ENCODE data around the gene LRRTM1. TPM values are rescaled to one million over a fixed set of nuclear protein-coding genes. Genes with fewer than 3 reads are reported as not detected.

LRRTM1 gene
- total and polyA plus RNA-seq, 2 experiments from 2014 or later = 12.6 to 17.4 TPM

DNA sequence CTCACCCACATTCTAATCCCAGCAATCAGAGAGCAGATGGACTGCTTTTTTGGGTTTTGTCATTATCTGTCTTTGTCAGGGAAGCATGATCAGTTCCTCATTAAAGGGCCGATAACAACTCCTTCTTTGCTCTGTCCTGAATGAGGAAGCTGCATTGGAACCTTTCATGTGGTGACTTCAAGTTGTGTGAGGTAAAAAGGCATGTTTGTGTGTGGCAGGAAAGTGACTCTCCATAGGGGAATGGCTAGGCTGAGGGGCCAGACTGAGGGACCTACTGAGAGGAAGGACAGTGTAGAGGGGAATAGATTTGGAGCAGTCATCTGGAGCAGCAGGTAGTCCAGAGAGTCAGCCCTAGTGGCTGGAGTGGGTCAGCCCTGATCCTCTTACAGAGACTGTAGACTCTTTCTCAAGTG is 23.6 kb upstream of the LRRTM1 start:
- peak in 1 of 2 donors; percentile 13 for DNase-seq (ENCODE audit: low read depth in 1 of 2, low spot score in 1 of 2)
- Histone ChIP-seq H3K27me3 (no peaks in the 10 kb centered on the region), H3K4me1 (ENCODE audit: low read depth) (peaks cover 15% of the 10 kb centered on the region), H3K27ac (no peak overlapping the region), H3K9me3 (ENCODE audit: low read depth) (no peaks in the 10 kb centered on the region), H3K36me3 (no peaks in the 10 kb centered on the region), H3K4me3 (no peak overlapping the region)
- TF ChIP-seq, protein P1, sequence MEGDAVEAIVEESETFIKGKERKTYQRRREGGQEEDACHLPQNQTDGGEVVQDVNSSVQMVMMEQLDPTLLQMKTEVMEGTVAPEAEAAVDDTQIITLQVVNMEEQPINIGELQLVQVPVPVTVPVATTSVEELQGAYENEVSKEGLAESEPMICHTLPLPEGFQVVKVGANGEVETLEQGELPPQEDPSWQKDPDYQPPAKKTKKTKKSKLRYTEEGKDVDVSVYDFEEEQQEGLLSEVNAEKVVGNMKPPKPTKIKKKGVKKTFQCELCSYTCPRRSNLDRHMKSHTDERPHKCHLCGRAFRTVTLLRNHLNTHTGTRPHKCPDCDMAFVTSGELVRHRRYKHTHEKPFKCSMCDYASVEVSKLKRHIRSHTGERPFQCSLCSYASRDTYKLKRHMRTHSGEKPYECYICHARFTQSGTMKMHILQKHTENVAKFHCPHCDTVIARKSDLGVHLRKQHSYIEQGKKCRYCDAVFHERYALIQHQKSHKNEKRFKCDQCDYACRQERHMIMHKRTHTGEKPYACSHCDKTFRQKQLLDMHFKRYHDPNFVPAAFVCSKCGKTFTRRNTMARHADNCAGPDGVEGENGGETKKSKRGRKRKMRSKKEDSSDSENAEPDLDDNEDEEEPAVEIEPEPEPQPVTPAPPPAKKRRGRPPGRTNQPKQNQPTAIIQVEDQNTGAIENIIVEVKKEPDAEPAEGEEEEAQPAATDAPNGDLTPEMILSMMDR (IDR thresholded peaks at IDR 0.05; ENCODE audit: low read depth, low read length) = no peak

GRCh38 chr2:80326861-80327260 is 22.3 kb upstream of the LRRTM1 start:
- TF ChIP-seq, protein P1 (IDR thresholded peaks at IDR 0.05; ENCODE audit: low read depth, low read length) = no peak
- Histone ChIP-seq H3K36me3 (no peaks in the 10 kb centered on the region), H3K4me3 (no peak overlapping the region), H3K9me3 (ENCODE audit: low read depth) (no peaks in the 10 kb centered on the region), H3K27ac (no peak overlapping the region), H3K4me1 (ENCODE audit: low read depth) (peaks cover 15% of the 10 kb centered on the region), H3K27me3 (no peaks in the 10 kb centered on the region)
- no peak for DNase-seq (ENCODE audit: low read depth in 1 of 2, low spot score in 1 of 2)

GRCh38 chr2:80326214-80326613 is 21.7 kb upstream of the LRRTM1 start:
- peak; percentile 25 to 64 for DNase-seq (ENCODE audit: low read depth in 1 of 2, low spot score in 1 of 2)

GRCh38 chr2:80324525-80324924 is 20.0 kb upstream of the LRRTM1 start:
- DNase-seq (ENCODE audit: low read depth in 1 of 2, low spot score in 1 of 2) = no peak
- H3K4me3 ChIP-seq = no peak overlapping the region
- H3K4me1 ChIP-seq (ENCODE audit: low read depth) = peaks cover 15% of the 10 kb centered on the region
- H3K27me3 ChIP-seq = no peaks in the 10 kb centered on the region
- no peaks in the 10 kb centered on the region for H3K36me3 ChIP-seq
- no peak overlapping the region for H3K27ac ChIP-seq
- H3K9me3 ChIP-seq (ENCODE audit: low read depth) = no peaks in the 10 kb centered on the region
- TF ChIP-seq, protein P1 (IDR thresholded peaks at IDR 0.05; ENCODE audit: low read depth, low read length) = no peak

More at GRCh38 chr2:80326214-80326613, 21.7 kb upstream of the LRRTM1 start:
- peaks cover 15% of the 10 kb centered on the region for H3K4me1 ChIP-seq (ENCODE audit: low read depth)
- TF ChIP-seq, protein P1 (IDR thresholded peaks at IDR 0.05; ENCODE audit: low read depth, low read length) = peak; percentile 18
- H3K36me3 ChIP-seq = no peaks in the 10 kb centered on the region
- H3K27me3 ChIP-seq = no peaks in the 10 kb centered on the region
- H3K27ac ChIP-seq = no peak overlapping the region
- no peak overlapping the region for H3K4me3 ChIP-seq
- H3K9me3 ChIP-seq (ENCODE audit: low read depth) = no peaks in the 10 kb centered on the region

DNA sequence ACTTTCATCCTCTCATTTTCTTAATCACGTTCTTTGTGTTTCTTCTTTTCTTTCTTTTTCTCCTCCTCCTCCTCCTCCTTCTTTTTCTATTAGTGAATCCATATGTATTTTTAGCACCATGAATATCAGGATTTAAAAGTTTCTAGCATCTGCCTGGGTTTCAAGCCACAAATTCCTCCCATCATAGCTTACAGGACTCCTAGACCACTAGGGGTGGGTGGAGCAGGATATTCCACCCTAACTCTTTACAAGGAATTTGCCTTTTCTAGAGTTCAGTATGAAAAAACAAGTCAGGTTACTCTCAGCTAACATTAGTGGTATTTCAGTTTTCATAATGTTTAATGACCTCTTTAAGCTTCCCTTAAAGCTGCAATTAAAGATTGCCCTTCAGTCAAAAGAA is 19.1 kb upstream of the LRRTM1 start:
- Histone ChIP-seq H3K9me3 (ENCODE audit: low read depth) (no peaks in the 10 kb centered on the region), H3K36me3 (no peaks in the 10 kb centered on the region), H3K27ac (no peak overlapping the region), H3K4me3 (no peak overlapping the region), H3K4me1 (ENCODE audit: low read depth) (peaks cover 15% of the 10 kb centered on the region), H3K27me3 (no peaks in the 10 kb centered on the region)
- TF ChIP-seq, protein P1 (IDR thresholded peaks at IDR 0.05; ENCODE audit: low read depth, low read length) = no peak
- DNase-seq (ENCODE audit: low read depth in 1 of 2, low spot score in 1 of 2) = no peak

- H3K36me3 ChIP-seq = no peaks in the 10 kb centered on the region
- H3K4me1 ChIP-seq (ENCODE audit: low read depth) = peaks cover 15% of the 10 kb centered on the region
- no peak overlapping the region for H3K4me3 ChIP-seq
- H3K27ac ChIP-seq = no peak overlapping the region
- no peaks in the 10 kb centered on the region for H3K27me3 ChIP-seq
- TF ChIP-seq, protein P1 (IDR thresholded peaks at IDR 0.05; ENCODE audit: low read depth, low read length) = no peak
- H3K9me3 ChIP-seq (ENCODE audit: low read depth) = no peaks in the 10 kb centered on the region
- no peak for DNase-seq (ENCODE audit: low read depth in 1 of 2, low spot score in 1 of 2)
These were observed 18.4 kb upstream of the LRRTM1 start for GRCh38 chr2:80322958-80323357.

Data from cardiac muscle cell (in vitro differentiated cells and primary cell).